GM18498 (cell line): ENCODE results near the gene AGBL4.
"Not testable (repeated sequence)": the region's sequence is repeated elsewhere in the genome, so short reads cannot be mapped to it uniquely, and the experiment has no call there.

Experiments
- ATAC-seq: cut with Tn5 transposase; IDR thresholded peaks from one replicate; pipeline ENCODE4 v1.9.1; 2021; ENCODE audit warnings: mild to moderate bottlenecking, moderate library complexity; ENCODE audit not compliant: unreplicated experiment

Gene AGBL4

GRCh38 chr1:49448200-49448599 lies 575.6 kb downstream of the AGBL4 start:
- no peak for ATAC-seq

GRCh38 chr1:49436865-49437264 lies 586.9 kb downstream of the AGBL4 start:
- no peak for ATAC-seq

- ATAC-seq: no peak
These were observed 588.5 kb downstream of the AGBL4 start for GRCh38 chr1:49435291-49435690.

DNA sequence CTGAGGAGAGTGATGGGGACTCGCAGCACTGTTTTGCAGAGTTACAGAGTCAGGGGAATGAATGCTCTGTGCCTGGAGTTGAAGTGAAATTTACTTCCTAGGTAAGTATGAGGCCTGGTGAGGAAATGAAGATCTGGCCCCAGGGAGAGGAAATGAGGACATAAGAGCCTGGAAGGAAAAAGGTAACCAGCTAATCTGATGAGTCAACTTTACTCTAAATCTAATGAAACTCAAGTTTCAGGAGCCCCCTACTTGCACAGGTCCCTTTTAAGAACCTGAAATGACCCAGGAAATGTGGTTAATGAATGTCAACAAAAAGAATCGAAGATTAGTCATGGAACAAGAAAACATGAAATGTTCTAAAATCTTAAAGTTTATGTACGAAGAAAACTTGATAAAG lies 599.0 kb downstream of the AGBL4 start:
- ATAC-seq: no peak

GRCh38 chr1:49416758-49417157 lies 607.0 kb downstream of the AGBL4 start:
- no peak for ATAC-seq

DNA sequence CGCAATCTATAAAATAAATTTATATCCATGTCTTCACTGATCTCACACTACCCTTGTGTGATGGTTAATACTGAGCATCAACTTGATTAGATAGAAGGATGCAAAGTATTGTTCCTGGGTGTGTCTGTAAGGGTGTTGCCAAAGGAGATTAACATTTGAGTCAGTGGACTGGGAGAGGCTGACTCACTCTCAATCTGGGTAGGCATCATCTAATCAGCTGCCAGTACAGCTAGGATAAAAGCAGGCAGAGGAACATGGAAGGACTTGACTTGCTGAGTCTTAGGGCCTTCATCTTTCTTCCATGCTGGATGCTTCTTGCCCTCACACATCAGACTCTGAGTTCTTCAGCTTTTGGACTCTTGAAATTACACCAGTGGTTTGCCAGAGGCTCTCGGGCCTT lies 615.4 kb downstream of the AGBL4 start:
- ATAC-seq: no peak

DNA sequence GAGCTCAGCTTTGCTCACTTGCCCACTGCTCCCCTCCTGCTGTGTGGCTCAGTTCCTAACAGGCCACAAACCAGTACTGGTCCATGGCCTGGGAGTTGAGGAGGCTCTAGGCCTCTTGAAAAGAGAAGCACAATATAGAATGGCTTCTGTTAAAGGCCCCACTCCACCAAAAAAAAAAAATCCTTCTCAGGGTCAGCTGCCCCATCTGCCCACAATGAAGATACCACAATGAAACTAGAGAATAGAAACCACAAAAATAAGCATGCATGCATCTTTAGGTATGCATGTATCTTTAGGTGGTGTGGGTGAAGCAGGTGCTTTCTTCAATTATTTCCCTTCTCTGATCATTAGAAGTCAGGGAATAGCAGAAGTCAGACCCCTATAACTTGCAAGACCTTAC lies 626.7 kb downstream of the AGBL4 start:
- no peak for ATAC-seq

DNA sequence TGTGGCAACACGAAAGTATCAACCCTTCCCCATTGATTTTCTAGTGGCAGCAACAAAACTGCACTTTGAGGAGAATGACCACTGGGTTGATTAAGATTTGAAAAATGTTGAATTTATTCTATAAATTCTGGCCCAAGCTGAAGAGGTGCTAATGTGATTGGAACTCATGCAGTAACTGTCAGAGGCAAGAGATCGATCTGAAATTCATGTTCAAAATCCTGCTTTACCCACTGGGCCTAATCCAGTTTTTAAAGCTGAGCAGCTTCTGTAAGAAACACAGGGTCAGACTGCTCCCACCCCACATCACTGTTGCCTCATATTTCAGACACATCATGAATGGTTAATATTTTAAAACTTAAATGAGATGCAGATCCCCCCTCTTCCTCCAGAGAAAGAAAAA lies 629.6 kb downstream of the AGBL4 start:
- ATAC-seq: no peak

- no peak for ATAC-seq
These were observed 634.1 kb downstream of the AGBL4 start for GRCh38 chr1:49389699-49390098.

DNA sequence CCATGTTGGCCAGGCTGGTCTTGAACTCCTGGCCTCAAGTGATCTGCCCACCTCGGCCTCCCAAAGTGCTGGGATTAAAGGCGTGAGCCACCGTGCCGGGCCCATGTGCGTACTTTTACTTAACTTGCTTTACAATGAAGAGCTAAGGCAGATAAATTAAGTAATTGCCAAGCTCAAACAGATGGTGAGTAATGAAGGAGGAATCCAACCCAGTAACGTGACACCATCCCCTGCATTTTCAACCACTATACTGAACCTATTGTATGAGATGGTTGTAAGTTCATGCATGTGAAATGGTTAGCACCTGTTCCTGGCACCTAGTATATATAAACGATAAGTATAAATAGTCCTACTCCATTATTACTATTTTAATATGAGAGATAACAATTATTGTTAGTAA lies 659.1 kb downstream of the AGBL4 start:
- no peak for ATAC-seq

GRCh38 chr1:49363628-49364027 lies 660.1 kb downstream of the AGBL4 start:
- ATAC-seq: no peak

DNA sequence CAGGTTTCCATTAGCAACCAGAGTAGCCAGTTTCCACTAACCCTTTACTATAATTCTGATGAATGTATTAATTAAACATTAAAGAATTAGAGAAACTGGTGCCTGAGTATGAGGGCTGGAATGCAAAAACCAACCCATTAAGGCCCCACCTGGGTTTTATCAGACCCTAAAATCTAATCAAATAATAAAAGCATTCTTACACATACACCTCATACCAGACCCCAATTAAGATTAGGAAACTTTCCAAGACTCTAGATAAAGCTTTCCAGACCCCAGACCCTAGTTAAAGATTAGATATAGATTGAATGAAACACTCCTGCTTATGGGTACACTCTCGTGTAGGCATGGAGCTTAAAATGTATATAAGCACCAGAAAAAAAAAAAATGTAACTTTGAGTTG lies 665.7 kb downstream of the AGBL4 start:
- ATAC-seq: no peak

- ATAC-seq: no peak
These were observed 667.2 kb downstream of the AGBL4 start for GRCh38 chr1:49356594-49356993.

DNA sequence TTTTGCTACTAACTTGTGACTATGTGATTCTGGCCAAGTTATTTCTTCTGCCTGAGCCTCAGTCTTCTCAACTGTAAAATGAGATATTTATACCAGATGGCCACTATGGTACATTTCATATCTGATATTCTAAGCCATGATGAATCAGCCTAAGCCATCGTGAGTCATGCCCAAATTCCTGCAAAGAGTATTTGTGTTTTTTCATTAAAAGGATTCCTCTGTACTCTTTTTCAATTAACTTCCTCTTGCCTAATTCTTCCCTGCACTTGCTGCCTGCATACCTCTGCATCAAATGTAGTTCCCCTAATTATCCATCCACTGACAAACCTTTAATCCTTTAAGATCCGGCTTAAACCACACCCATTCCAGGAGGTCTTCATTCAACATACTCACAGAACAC lies 672.0 kb downstream of the AGBL4 start:
- ATAC-seq: no peak

- no peak for ATAC-seq
These were observed 676.9 kb downstream of the AGBL4 start for GRCh38 chr1:49346767-49347349.

DNA sequence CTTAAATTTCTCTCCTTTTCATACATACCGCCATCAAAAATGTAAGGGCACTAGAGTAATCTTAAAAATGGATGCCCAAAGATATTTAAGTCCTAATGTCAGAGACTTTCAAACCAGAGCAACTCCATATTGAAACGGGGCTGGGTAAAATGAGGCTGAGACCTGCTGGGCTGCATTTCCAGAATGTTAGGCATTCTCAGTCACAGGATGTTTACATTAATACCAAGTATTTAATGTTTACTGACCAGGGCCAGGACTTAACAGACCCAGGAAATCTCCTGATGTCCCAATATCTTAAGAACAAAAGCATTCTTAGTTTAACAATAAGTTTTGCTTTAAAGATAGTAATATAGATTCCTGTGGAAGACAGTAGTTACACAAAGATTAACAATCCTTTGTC lies 683.2 kb downstream of the AGBL4 start:
- no peak for ATAC-seq

DNA sequence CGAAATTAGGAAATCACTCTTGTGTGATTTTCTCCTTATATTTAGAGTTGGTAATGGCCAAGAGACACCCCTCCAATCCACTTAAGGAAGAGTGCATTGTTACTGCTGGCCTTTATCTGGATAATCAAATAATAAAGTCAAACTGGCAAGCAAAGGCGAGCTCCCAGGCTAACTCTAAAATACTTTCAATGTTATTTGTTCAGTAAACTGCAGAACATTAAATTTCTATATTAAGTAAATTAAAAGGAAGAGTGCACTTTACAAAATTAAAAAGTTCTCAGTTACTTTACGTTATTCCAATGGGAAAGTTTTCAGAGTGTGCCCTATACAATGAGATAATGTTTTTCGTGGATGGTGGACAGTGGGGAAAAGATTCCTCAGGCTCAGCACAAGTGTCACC lies 684.7 kb downstream of the AGBL4 start:
- ATAC-seq: no peak

DNA sequence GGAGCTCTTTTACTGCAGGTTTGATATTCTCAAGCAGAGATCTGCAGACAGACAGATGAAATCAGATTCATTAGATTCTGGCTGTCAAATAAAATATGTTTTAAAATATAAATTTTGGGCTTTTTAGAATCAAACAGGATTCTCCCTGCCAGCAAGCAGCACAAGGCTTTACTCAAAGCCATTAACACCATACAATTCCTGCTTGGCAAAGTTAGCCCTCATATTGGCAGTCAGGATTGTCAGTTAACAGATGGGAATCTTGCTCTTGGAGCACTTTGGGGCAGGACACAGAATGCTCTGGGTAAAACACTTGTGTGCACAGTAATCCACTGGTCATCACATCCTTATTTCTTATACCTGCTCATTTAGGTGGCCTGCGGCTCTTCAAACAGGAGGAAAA lies 686.5 kb downstream of the AGBL4 start:
- no peak for ATAC-seq

DNA sequence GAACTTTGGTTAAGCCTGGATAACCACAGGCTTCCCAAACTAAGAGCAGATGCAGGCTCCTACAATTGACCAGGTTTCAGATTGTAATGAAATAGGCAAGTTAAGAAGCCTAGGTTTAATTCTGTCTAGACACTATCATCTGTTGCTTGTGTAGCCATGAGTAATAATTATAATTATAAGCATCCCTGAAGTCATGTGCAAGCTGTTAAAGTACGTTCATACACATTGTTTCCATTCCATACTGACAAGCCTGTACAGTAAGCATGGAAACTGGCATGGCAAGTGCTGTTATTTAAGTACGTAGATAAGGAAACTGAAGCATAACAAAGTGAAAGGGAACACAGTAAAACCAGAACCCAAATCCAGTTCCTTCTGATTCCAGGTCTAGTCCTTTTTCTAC lies 689.8 kb downstream of the AGBL4 start:
- no peak for ATAC-seq

DNA sequence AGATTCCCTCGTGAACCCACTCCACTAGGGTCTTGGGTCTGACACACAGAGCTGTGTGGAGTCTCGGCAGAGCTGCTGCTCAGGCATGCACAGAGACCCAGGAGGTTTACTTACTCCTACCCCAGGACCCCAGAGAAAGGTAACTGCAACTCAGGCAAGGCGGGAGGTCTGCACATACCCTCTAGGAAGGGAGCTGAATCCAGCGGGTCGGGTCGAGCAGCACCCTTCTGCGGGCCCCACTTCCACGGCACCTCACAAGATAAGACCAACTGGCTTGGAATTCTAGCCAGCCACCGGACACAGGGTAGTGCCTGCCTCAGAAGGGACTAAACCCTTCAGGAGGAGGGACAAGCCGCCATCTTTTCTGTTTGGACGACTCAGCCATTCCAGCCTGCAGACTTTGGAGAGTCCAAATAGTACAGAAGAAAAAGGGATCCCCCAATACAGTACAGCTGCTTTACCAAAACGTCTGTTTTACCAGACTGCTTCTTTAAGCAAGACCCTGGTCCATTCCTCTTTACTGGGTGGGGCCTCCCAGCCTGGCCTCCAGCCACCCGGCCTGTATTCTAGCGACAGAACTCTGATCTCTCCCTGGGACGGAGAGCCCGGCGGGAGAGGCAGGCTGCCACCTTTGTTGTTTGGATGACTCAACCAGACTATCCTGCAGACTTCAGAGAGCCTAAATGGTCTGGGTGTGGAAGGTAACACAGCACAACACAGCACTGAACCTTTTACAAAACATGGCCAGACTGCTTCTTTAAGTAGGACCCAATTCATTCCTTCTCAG lies 692.5 kb downstream of the AGBL4 start:
- ATAC-seq: no peak

DNA sequence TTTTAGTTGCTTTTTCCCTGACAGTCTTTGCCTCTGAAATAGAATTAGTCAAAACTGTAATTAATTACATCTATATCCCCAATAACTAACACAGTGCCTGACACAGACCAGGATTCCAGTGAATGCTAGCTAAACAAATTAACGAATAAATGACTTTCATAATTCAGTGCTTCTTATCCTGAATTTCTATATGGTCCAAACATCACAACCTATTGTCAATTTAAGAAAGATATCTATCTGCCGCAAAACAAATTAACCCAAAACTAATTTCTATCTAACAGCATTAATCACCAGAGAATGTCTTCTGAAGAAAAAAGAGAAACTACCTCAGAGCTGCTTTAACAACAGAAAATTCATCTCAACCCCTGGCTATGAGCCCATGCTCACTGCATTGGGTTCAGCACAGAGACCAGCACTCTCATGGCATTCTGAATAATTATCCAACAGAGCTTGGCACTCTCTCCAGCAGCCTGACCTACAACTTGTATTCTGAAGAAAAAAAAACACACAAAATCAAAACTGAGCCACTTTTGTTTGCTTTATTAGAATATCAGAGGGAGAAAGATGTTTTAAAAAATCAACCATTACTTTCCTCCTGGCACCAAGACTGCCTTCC lies 699.7 kb downstream of the AGBL4 start:
- ATAC-seq: no peak

DNA sequence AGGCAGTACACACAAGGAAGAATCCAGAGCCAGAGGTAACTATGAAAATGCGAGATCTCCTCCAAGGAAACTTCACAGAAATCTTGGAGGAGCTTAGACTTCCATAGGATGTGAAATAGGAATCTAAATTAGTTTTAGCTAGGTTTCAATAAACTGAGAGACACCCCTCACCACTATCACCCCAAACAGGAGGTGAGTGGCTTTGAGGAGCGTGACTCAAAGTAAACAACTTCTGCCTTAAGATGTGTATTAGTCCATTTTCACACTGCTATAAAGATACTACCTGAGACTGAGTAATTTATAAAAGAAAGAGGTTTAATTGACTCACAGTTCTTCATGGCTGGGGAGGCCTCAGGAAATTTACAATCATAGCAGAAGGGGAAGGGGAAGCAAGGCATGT lies 703.3 kb downstream of the AGBL4 start:
- not testable (repeated sequence) for ATAC-seq
